Measurements from ENCODE around the gene TEX44. TPM values are rescaled to one million over a fixed set of nuclear protein-coding genes. Genes with fewer than 3 reads are reported as not detected.
"Not testable (repeated sequence)": the region's sequence is repeated elsewhere in the genome, so short reads cannot be mapped to it uniquely, and the experiment has no call there.

Gene TEX44
- polyA plus RNA-seq, 3 donors from 2014 or later: not detected

DNA sequence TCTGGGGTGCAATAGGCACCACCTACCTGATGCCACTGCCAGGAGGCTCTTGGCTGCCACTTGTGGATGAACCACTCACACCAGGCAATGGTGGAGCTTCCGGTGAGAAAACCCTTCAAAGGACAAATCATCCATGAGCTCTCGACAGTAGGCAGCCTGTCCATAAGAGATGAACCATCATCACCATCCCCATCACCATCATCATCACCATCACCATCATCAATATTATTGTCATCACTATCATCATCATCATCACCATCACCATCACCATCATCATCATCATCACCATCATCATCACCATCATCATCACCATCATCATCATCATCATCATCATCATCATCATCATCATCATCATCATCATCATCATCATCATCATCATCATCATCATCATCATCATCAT, 14.0 kb upstream of the TEX44 start:
- not testable (repeated sequence) for H3K9me3 Mint-ChIP-seq; DNase-seq; H3K4me3 Mint-ChIP-seq; H3K27me3 Mint-ChIP-seq (ENCODE audit: low read depth in 3 of 3)
- Mint-ChIP-seq H3K27ac (peak overlapping the region in 1 of 6 donors; percentile 13), H3K4me1 (peaks cover 14 to 28% of the 10 kb centered on the region in 2 donors), H3K36me3 (peaks cover 9 to 10% (median 9%) of the 10 kb centered on the region in 3 donors)

- Mint-ChIP-seq H3K4me3 (no peak overlapping the region), H3K9me3 (no peaks in the 10 kb centered on the region), H3K27me3 (ENCODE audit: low read depth in 3 of 3) (peaks cover 1 to 9% (median 2%) of the 10 kb centered on the region in 3 donors), H3K27ac (peak overlapping the region in 1 of 6 donors; percentile 85), H3K4me1 (peaks cover 14 to 28% of the 10 kb centered on the region in 2 donors), H3K36me3 (peaks cover 9 to 10% (median 9%) of the 10 kb centered on the region in 3 donors)
- no peak for DNase-seq
These were observed 13.1 kb upstream of the TEX44 start for GRCh38 chr2:231579560-231579959.

GRCh38 chr2:231581328-231581727, 11.3 kb upstream of the TEX44 start:
- Mint-ChIP-seq H3K36me3 (peaks cover 9 to 10% (median 9%) of the 10 kb centered on the region in 3 donors), H3K9me3 (no peaks in the 10 kb centered on the region), H3K27ac (no peak overlapping the region), H3K4me3 (no peak overlapping the region), H3K4me1 (peaks cover 3 to 10% of the 10 kb centered on the region in 2 donors), H3K27me3 (ENCODE audit: low read depth in 3 of 3) (peaks cover 0 to 9% (median 2%) of the 10 kb centered on the region in 3 donors)
- DNase-seq: no peak

DNA sequence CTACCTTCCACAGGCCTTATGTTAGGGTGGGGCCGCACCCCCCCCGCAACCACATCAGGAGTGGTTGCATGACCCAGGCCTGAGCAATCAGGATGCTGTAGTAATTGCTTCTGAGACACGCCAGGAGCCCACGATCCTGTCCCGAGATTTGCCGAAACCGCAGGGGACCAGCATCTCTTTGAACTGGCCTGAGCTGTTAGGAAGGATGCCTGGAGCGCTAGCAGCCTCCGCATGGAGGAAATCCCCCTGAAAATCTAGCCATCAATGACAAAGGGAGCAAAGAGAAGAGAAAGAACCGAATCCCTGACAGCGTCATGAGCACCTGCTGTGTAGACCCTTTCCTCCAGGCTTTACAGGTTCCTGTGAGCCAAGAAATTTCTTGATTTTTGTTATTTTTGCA, 8.7 kb upstream of the TEX44 start:
- Mint-ChIP-seq H3K4me1 (peaks cover 0 to 5% of the 10 kb centered on the region in 2 donors), H3K27ac (no peak overlapping the region), H3K27me3 (ENCODE audit: low read depth in 3 of 3) (peaks cover 0 to 5% (median 2%) of the 10 kb centered on the region in 3 donors)

DNA sequence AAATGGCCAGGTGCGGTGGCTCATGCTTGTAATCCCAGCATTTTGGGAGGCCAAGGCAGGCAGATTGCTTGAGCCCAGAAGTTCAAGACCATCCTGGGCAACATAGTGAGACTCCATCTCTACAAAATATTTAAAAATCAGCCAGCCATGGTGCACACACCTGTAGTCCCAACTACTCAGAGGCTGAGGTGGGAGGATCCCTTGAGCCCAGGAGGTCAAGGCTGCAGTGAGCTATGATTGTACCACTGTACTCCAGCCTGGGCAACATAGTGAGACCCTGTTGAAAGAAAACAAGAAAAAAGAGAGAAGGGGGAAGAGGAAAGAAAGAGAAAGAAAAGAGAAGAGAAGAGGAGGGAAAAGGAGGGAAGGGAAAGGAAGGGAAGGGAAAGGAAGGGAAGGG, 4.9 kb upstream of the TEX44 start:
- H3K27me3 Mint-ChIP-seq (ENCODE audit: low read depth in 3 of 3); DNase-seq; H3K4me3 Mint-ChIP-seq; H3K9me3 Mint-ChIP-seq; H3K4me1 Mint-ChIP-seq; H3K36me3 Mint-ChIP-seq: not testable (repeated sequence)
- H3K27ac Mint-ChIP-seq: peak overlapping the region in 1 of 6 donors; percentile 43

More for the DNA sequence above, 8.7 kb upstream of the TEX44 start:
- Mint-ChIP-seq H3K9me3 (no peaks in the 10 kb centered on the region), H3K36me3 (peaks cover 5% of the 10 kb centered on the region in 3 donors), H3K4me3 (no peak overlapping the region)
- no peak for DNase-seq

- no peaks in the 10 kb centered on the region for H3K36me3 Mint-ChIP-seq
- H3K4me1 Mint-ChIP-seq: no peaks in the 10 kb centered on the region
- no peak overlapping the region for H3K27ac Mint-ChIP-seq
- peaks cover 0 to 2% (median 0%) of the 10 kb centered on the region in 3 donors for H3K27me3 Mint-ChIP-seq (ENCODE audit: low read depth in 3 of 3)
- no peak for DNase-seq
- no peak overlapping the region for H3K4me3 Mint-ChIP-seq
- peaks cover 0 to 1% (median 0%) of the 10 kb centered on the region in 6 donors for H3K9me3 Mint-ChIP-seq
These were observed 3.0 kb upstream of the TEX44 start for GRCh38 chr2:231589656-231590055.

GRCh38 chr2:231590614-231591013, 2.0 kb upstream of the TEX44 start:
- DNase-seq: no peak
- Mint-ChIP-seq H3K36me3 (no peaks in the 10 kb centered on the region), H3K4me3 (no peak overlapping the region), H3K4me1 (no peaks in the 10 kb centered on the region), H3K9me3 (peaks cover 0 to 1% (median 0%) of the 10 kb centered on the region in 6 donors), H3K27ac (no peak overlapping the region), H3K27me3 (ENCODE audit: low read depth in 3 of 3) (peaks cover 0 to 2% (median 0%) of the 10 kb centered on the region in 3 donors)

- H3K27me3 Mint-ChIP-seq (ENCODE audit: low read depth in 3 of 3): peaks cover 0 to 2% (median 0%) of the 10 kb centered on the region in 3 donors
- H3K36me3 Mint-ChIP-seq: no peaks in the 10 kb centered on the region
- no peak overlapping the region for H3K27ac Mint-ChIP-seq
- no peaks in the 10 kb centered on the region for H3K4me1 Mint-ChIP-seq
- peaks cover 0 to 1% (median 0%) of the 10 kb centered on the region in 6 donors for H3K9me3 Mint-ChIP-seq
- no peak for DNase-seq
- H3K4me3 Mint-ChIP-seq: no peak overlapping the region
These were observed 1.0 kb downstream of the TEX44 start for GRCh38 chr2:231593666-231594065.

GRCh38 chr2:231597014-231597611, 4.4 kb downstream of the TEX44 start:
- no peaks in the 10 kb centered on the region for H3K36me3 Mint-ChIP-seq
- H3K4me1 Mint-ChIP-seq: peaks cover 1 to 6% of the 10 kb centered on the region in 2 donors
- H3K27me3 Mint-ChIP-seq (ENCODE audit: low read depth in 3 of 3): peaks cover 0 to 3% (median 0%) of the 10 kb centered on the region in 3 donors
- no peak overlapping the region for H3K4me3 Mint-ChIP-seq
- no peak for DNase-seq
- H3K9me3 Mint-ChIP-seq: peaks cover 0 to 1% (median 0%) of the 10 kb centered on the region in 6 donors
- H3K27ac Mint-ChIP-seq: peak overlapping the region in 1 of 6 donors; percentile 49

GRCh38 chr2:231597627-231598026, 5.0 kb downstream of the TEX44 start:
- Mint-ChIP-seq H3K4me3 (no peak overlapping the region), H3K27me3 (ENCODE audit: low read depth in 3 of 3) (peaks cover 0 to 3% (median 0%) of the 10 kb centered on the region in 3 donors), H3K36me3 (no peaks in the 10 kb centered on the region), H3K4me1 (peaks cover 1 to 6% of the 10 kb centered on the region in 2 donors), H3K9me3 (peaks cover 0 to 1% (median 0%) of the 10 kb centered on the region in 6 donors), H3K27ac (no peak overlapping the region)
- no peak for DNase-seq

GRCh38 chr2:231600619-231601355, 8.1 kb downstream of the TEX44 start:
- no peaks in the 10 kb centered on the region for H3K9me3 Mint-ChIP-seq
- no peak for DNase-seq
- H3K4me3 Mint-ChIP-seq: no peak overlapping the region
- peaks cover 13 to 14% of the 10 kb centered on the region in 2 donors for H3K4me1 Mint-ChIP-seq
- peak overlapping the region in 1 of 6 donors; percentile 70 for H3K27ac Mint-ChIP-seq
- no peaks in the 10 kb centered on the region for H3K36me3 Mint-ChIP-seq
- peaks cover 8 to 22% (median 11%) of the 10 kb centered on the region in 3 donors for H3K27me3 Mint-ChIP-seq (ENCODE audit: low read depth in 3 of 3)

- Mint-ChIP-seq H3K27me3 (ENCODE audit: low read depth in 3 of 3) (peaks cover 12 to 23% (median 12%) of the 10 kb centered on the region in 3 donors), H3K4me3 (peak overlapping the region in 1 of 5 donors; percentile 38), H3K27ac (peak overlapping the region in 5 of 6 donors; percentile 86 to 94 (median 90)), H3K9me3 (no peaks in the 10 kb centered on the region), H3K4me1 (peaks cover 13 to 15% of the 10 kb centered on the region in 2 donors), H3K36me3 (no peaks in the 10 kb centered on the region)
- DNase-seq: peak; percentile 71 to 76 (median 73)
These were observed 8.9 kb downstream of the TEX44 start for GRCh38 chr2:231601356-231602229.

DNA sequence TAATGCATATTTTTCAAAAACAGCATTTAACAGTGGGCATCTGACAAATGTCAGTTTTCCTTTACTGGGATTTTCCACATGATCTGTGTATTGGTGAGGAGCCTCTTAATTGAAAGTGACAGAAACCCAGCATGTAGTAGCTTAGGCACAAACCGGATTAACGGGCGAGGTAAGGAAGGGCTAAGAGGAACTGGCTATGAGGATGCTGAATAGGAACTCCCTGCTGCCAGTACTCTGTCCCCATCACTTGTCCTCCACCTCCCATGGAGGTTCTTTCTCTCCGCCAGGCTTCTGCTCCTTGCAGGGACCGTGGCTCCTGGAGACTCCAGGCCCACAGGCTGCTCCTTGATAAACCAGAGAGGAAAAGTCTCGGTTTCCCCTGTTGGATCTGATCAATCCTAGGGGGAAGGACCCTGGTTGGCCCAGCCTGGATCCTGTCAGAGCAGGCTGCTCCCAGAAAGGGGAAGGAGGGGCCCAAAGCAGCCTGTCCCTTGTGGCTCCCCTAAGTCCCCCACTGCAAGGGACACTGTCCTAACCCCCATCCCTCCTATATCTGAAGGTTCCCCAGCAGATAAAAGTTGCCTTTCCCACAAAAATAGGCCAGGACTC, 10.3 kb downstream of the TEX44 start:
- Mint-ChIP-seq H3K4me1 (peaks cover 13 to 15% of the 10 kb centered on the region in 2 donors), H3K27me3 (ENCODE audit: low read depth in 3 of 3) (peaks cover 12 to 25% (median 12%) of the 10 kb centered on the region in 3 donors), H3K27ac (peak overlapping the region; percentile 23 to 95 (median 92)), H3K36me3 (no peaks in the 10 kb centered on the region), H3K4me3 (peak overlapping the region in 4 of 5 donors; percentile 40 to 57 (median 45)), H3K9me3 (no peaks in the 10 kb centered on the region)
- DNase-seq: no peak
